ENCODE results near the gene FAHD1.

The FAHD1 gene

GRCh38 chr16:1826691-1827573 is at the start of gene FAHD1, which contains the start of gene HAGH:
FAHD1 (plus strand) TSS chr16:1827206; CDS start chr16:1827239, 33 bp downstream.
HAGH (minus strand) TSS chr16:1826825; CDS start chr16:1826787, 38 bp downstream.
- TF ChIP-seq CTCF (IDR thresholded peaks at IDR 0.05; ENCODE audit: borderline replicate concordance, insufficient read depth, low read depth, low read length) = no peak

GRCh38 chr16:1777375-1778199 is 49.4 kb upstream of the FAHD1 start:
- H3K4me3 ChIP-seq (ENCODE audit: low read depth, low read length) = no peak overlapping the region
- no peak for TF ChIP-seq CTCF (IDR thresholded peaks at IDR 0.05; ENCODE audit: borderline replicate concordance, insufficient read depth, low read depth, low read length)

More at GRCh38 chr16:1826691-1827573, at the start of gene FAHD1, which contains the start of gene HAGH:
- peak within 1 kb of the TSS; percentile 97 for H3K4me3 ChIP-seq (ENCODE audit: low read depth, low read length)

GRCh38 chr16:1778200-1779179 is 48.5 kb upstream of the FAHD1 start:
- no peak overlapping the region for H3K4me3 ChIP-seq (ENCODE audit: low read depth, low read length)
- no peak for TF ChIP-seq CTCF (IDR thresholded peaks at IDR 0.05; ENCODE audit: borderline replicate concordance, insufficient read depth, low read depth, low read length)

- no peak for TF ChIP-seq CTCF (IDR thresholded peaks at IDR 0.05; ENCODE audit: borderline replicate concordance, insufficient read depth, low read depth, low read length)
- H3K4me3 ChIP-seq (ENCODE audit: low read depth, low read length) = no peak overlapping the region
Measured at GRCh38 chr16:1779234-1779701, 47.7 kb upstream of the FAHD1 start.

GRCh38 chr16:1779741-1780676 is 47.0 kb upstream of the FAHD1 start:
- H3K4me3 ChIP-seq (ENCODE audit: low read depth, low read length) = no peak overlapping the region
- no peak for TF ChIP-seq CTCF (IDR thresholded peaks at IDR 0.05; ENCODE audit: borderline replicate concordance, insufficient read depth, low read depth, low read length)

Data from GM12875 (cell line).